Left renal pelvis (tissue), 4 donors: ENCODE measurements around the gene ADCY9. TPM values are rescaled to one million over a fixed set of nuclear protein-coding genes. Genes with fewer than 3 reads are reported as not detected.
"Not testable (repeated sequence)": the region's sequence is repeated elsewhere in the genome, so short reads cannot be mapped to it uniquely, and the experiment has no call there.

Experiments used
- DNase-seq, 4 donors: peaks; one replicate each; pipeline ENCODE4 v3.0.0-alpha.2; 2013; ENCODE audit warnings: low read depth in 4 of 4, low spot score in 3 of 4
- polyA plus RNA-seq, 4 donors: library from polyadenylated mRNA; unstranded; fragments of 120-200 nt; gene quantifications; one replicate each; pipeline ENCODE4 v1.2.1, GENCODE V29; 2013; ENCODE audit not compliant: insufficient read length in 4 of 4

Gene ADCY9
- polyA plus RNA-seq, 4 donors: 7.9 to 8.7 (median 8.0) TPM

- not testable (repeated sequence) for DNase-seq
Observed at GRCh38 chr16:4073150-4073549, 43.1 kb downstream of the ADCY9 start.

GRCh38 chr16:4071686-4072561 is 44.3 kb downstream of the ADCY9 start:
- no peak for DNase-seq

GRCh38 chr16:4070936-4071335 is 45.3 kb downstream of the ADCY9 start:
- DNase-seq: no peak

- no peak for DNase-seq
Observed at GRCh38 chr16:4067262-4068001, 48.8 kb downstream of the ADCY9 start.

GRCh38 chr16:4064950-4065352 is 51.3 kb downstream of the ADCY9 start:
- no peak for DNase-seq

- DNase-seq: no peak
Observed at GRCh38 chr16:4062212-4062802, 53.9 kb downstream of the ADCY9 start.

- no peak for DNase-seq
Observed at GRCh38 chr16:4060823-4061222, 55.4 kb downstream of the ADCY9 start.

GRCh38 chr16:4060009-4060408 is 56.2 kb downstream of the ADCY9 start:
- no peak for DNase-seq

GRCh38 chr16:4058386-4058785 is 57.9 kb downstream of the ADCY9 start:
- no peak for DNase-seq

- no peak for DNase-seq
Observed at GRCh38 chr16:4057439-4057877, 58.8 kb downstream of the ADCY9 start.

- no peak for DNase-seq
Observed at GRCh38 chr16:4056161-4057105, 59.8 kb downstream of the ADCY9 start.

GRCh38 chr16:4055748-4056147 is 60.5 kb downstream of the ADCY9 start:
- no peak for DNase-seq

GRCh38 chr16:4053301-4053845 is 62.9 kb downstream of the ADCY9 start:
- DNase-seq: no peak

GRCh38 chr16:4052801-4053293 is 63.4 kb downstream of the ADCY9 start:
- DNase-seq: no peak

GRCh38 chr16:4052096-4052495 is 64.1 kb downstream of the ADCY9 start:
- no peak for DNase-seq

GRCh38 chr16:4051591-4051990 is 64.7 kb downstream of the ADCY9 start:
- no peak for DNase-seq

- no peak for DNase-seq
Observed at GRCh38 chr16:4049031-4049430, 67.2 kb downstream of the ADCY9 start.

- DNase-seq: no peak
Observed at GRCh38 chr16:4048481-4048880, 67.8 kb downstream of the ADCY9 start.

- no peak for DNase-seq
Observed at GRCh38 chr16:4046221-4046620, 70.0 kb downstream of the ADCY9 start.

- not testable (repeated sequence) for DNase-seq
Observed at GRCh38 chr16:4045561-4045960, 70.7 kb downstream of the ADCY9 start.
